ENCODE results near the gene GGNBP2.

DNA sequence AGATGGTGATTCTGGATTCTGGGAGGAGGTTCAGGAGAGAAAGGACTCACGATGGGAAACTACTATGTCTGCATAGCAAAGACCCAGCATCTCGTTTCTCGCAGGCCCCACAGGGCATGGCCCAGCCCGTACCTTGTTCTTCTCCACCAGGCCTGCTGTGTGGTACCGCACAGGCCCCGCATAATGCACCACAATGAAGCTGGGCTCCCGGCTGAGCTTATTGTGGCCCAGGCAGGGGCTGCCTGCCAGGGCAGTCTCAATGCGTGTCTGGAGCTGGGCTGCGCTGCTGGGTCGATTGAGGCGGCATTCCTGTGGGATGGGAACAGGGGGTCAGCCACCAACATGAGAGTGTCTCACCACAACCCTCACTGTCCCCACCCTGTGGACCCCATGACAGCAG, 37.9 kb upstream of the GGNBP2 start:
- no peak for TF ChIP-seq EZH2phosphoT487 (IDR thresholded peaks at IDR 0.05; ENCODE audit: borderline replicate concordance, low read length)
- TF ChIP-seq, protein P1, sequence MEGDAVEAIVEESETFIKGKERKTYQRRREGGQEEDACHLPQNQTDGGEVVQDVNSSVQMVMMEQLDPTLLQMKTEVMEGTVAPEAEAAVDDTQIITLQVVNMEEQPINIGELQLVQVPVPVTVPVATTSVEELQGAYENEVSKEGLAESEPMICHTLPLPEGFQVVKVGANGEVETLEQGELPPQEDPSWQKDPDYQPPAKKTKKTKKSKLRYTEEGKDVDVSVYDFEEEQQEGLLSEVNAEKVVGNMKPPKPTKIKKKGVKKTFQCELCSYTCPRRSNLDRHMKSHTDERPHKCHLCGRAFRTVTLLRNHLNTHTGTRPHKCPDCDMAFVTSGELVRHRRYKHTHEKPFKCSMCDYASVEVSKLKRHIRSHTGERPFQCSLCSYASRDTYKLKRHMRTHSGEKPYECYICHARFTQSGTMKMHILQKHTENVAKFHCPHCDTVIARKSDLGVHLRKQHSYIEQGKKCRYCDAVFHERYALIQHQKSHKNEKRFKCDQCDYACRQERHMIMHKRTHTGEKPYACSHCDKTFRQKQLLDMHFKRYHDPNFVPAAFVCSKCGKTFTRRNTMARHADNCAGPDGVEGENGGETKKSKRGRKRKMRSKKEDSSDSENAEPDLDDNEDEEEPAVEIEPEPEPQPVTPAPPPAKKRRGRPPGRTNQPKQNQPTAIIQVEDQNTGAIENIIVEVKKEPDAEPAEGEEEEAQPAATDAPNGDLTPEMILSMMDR (IDR thresholded peaks at IDR 0.05; ENCODE audit: low read depth, low read length, poor library complexity, severe bottlenecking), result no peak

All from DOHH2 (cell line).